A673 (cell line): Measurements from ENCODE around the gene CRX.

ENCODE experiments used
- EZH2 ChIP-seq: fragments of 200-600 bp; sonication (generic); IDR thresholded peaks from 2 replicates; pipeline ENCODE4 v1.6.1; 2017; ENCODE audit warnings: borderline replicate concordance, low read depth, mild to moderate bottlenecking, mixed read lengths, antibody characterized with exemption, low read length; ENCODE audit not compliant: poor library complexity, severe bottlenecking
- TF ChIP-seq, protein P1 (sequence below): fragments of 300-800, 200-600 bp; sonication (generic); conservative IDR thresholded peaks from 2 replicates; pipeline ENCODE4 v1.5.1; 2017; ENCODE audit warnings: low read depth, mild to moderate bottlenecking, antibody characterized with exemption, low read length, moderate library complexity, mixed read lengths

DNA sequence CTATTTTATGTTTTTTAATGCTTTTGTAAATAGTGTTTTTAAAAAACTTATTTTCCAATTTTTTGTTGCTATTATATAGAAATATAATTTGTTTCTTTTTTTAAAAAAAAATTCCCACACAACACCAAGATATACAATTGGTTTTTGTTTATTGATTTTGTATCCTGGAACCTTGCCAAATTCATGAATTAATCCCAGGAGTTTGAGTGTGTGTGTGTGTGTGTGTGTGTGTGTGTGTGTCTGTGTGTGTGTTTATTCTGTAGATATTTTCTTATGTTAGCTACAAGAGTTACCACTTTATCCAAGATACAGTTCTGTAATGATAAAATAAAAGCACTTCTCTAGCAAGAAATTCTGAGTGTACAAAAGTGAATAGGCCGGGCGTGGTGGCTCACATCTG, 25.0 kb upstream of the CRX start:
- TF ChIP-seq, protein P1, sequence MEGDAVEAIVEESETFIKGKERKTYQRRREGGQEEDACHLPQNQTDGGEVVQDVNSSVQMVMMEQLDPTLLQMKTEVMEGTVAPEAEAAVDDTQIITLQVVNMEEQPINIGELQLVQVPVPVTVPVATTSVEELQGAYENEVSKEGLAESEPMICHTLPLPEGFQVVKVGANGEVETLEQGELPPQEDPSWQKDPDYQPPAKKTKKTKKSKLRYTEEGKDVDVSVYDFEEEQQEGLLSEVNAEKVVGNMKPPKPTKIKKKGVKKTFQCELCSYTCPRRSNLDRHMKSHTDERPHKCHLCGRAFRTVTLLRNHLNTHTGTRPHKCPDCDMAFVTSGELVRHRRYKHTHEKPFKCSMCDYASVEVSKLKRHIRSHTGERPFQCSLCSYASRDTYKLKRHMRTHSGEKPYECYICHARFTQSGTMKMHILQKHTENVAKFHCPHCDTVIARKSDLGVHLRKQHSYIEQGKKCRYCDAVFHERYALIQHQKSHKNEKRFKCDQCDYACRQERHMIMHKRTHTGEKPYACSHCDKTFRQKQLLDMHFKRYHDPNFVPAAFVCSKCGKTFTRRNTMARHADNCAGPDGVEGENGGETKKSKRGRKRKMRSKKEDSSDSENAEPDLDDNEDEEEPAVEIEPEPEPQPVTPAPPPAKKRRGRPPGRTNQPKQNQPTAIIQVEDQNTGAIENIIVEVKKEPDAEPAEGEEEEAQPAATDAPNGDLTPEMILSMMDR, result no peak
- TF ChIP-seq EZH2, result no peak
